CD4-positive, alpha-beta T cell (primary cell): ENCODE measurements around the gene DEPDC5. TPM values are rescaled to one million over a fixed set of nuclear protein-coding genes. Genes with fewer than 3 reads are reported as not detected.

Source experiments
- ATAC-seq: fragments of 200-7000 bp; cut with Tn5 transposase; one replicate; pipeline ENCODE4 v1.10.0; 2022; ENCODE audit warnings: mild to moderate bottlenecking; ENCODE audit not compliant: poor library complexity
- CTCF ChIA-PET: fragments of 350-600 bp; sonication (Branson Sonifier 250); formaldehyde crosslinking; loops from one replicate; lab custom pipeline; 2021; ENCODE audit warnings: antibody characterized with exemption, inconsistent platforms; lab: Charles Lee
- POLR2A ChIA-PET: fragments of 350-600 bp; sonication (Branson Sonifier 250); formaldehyde crosslinking; loops from one replicate; lab custom pipeline; 2021; ENCODE audit warnings: antibody characterized with exemption, inconsistent platforms; lab: Charles Lee
- DNase-seq, 14 experiments: peaks; one replicate each; pipeline ENCODE4 v3.0.0-alpha.2; 2013 to 2020; ENCODE audit warnings: mixed read lengths in 2 of 14
- H3K27ac ChIP-seq, 2 donors: one replicate each; pipeline versions ENCODE4 v1.5.1 to v1.7.0; 2013; ENCODE audit warnings: low read length in 2 of 2, low read depth in 1 of 2, mild to moderate bottlenecking in 1 of 2
- H3K27me3 ChIP-seq, 2 experiments: 1 replicate in 1 of 2; 2 replicates in 1 of 2; pipeline versions ENCODE4 v1.6.1 to v1.7.0; 2013; ENCODE audit warnings: low read length in 2 of 2, control low read depth in 1 of 2, mild to moderate bottlenecking in 1 of 2, moderate library complexity in 1 of 2; ENCODE audit not compliant: insufficient read depth in 2 of 2, control insufficient read depth in 1 of 2
- H3K36me3 ChIP-seq: one replicate; pipeline ENCODE4 v1.6.1; 2013; ENCODE audit warnings: low read length, control low read depth; ENCODE audit not compliant: insufficient read depth
- H3K4me1 ChIP-seq: one replicate; pipeline ENCODE4 v1.6.1; 2013; ENCODE audit warnings: low read length, control low read depth; ENCODE audit not compliant: insufficient read depth
- H3K4me3 ChIP-seq: one replicate; pipeline ENCODE4 v1.5.1; 2013; ENCODE audit warnings: mild to moderate bottlenecking, low read length, moderate library complexity
- H3K9me3 ChIP-seq, 2 experiments: 1 replicate in 1 of 2; 2 replicates in 1 of 2; pipeline versions ENCODE4 v1.6.1 to v1.7.0; 2013; ENCODE audit warnings: low read length in 2 of 2, mild to moderate bottlenecking in 2 of 2, control low read depth in 1 of 2, moderate library complexity in 1 of 2; ENCODE audit not compliant: control insufficient read depth in 1 of 2, insufficient read depth in 1 of 2
- H3K27ac Mint-ChIP-seq: one replicate; pipeline ENCODE4 v1.8.0; 2020; ENCODE audit warnings: mixed read lengths
- H3K27me3 Mint-ChIP-seq: one replicate; pipeline ENCODE4 v1.8.0; 2021; ENCODE audit warnings: mixed read lengths
- H3K36me3 Mint-ChIP-seq: one replicate; pipeline ENCODE4 v1.8.0; 2021; ENCODE audit warnings: low read depth, mixed read lengths
- H3K4me1 Mint-ChIP-seq: one replicate; pipeline ENCODE4 v1.8.0; 2021; ENCODE audit warnings: low read depth, mixed read lengths
- H3K4me3 Mint-ChIP-seq: one replicate; pipeline ENCODE4 v1.8.0; 2020; ENCODE audit warnings: mild to moderate bottlenecking, mixed read lengths
- H3K9me3 Mint-ChIP-seq: one replicate; pipeline ENCODE4 v1.8.0; 2020; ENCODE audit warnings: mixed read lengths
- intact Hi-C, 2 experiments: fragments of 100-400 bp; cut with DNase I in 1 of 2; cut with micrococcal nuclease in 1 of 2; formaldehyde crosslinking; loops; one replicate each; pipeline versions ENCODE4 v1.15.1 to v1.9.0; 2023 to 2025; cut with DNase I, micrococcal nuclease
- total RNA-seq, 174 experiments: library from RNA in 2 of 174; stranded (reverse) in 2 of 174; gene quantifications; one replicate each; pipeline ENCODE4 v1.2.3 and lab custom pipeline; 2021 to 2026
- TF ChIP-seq, protein P1 (sequence below): fragments of 200-600 bp; IDR thresholded peaks from one replicate; pipeline ENCODE4 v1.8.0; 2022; ENCODE audit warnings: antibody characterized with exemption, mild to moderate bottlenecking

The DEPDC5 gene
- total RNA-seq, 2 experiments from 2014 or later: 32.9 to 36.6 TPM

DNA sequence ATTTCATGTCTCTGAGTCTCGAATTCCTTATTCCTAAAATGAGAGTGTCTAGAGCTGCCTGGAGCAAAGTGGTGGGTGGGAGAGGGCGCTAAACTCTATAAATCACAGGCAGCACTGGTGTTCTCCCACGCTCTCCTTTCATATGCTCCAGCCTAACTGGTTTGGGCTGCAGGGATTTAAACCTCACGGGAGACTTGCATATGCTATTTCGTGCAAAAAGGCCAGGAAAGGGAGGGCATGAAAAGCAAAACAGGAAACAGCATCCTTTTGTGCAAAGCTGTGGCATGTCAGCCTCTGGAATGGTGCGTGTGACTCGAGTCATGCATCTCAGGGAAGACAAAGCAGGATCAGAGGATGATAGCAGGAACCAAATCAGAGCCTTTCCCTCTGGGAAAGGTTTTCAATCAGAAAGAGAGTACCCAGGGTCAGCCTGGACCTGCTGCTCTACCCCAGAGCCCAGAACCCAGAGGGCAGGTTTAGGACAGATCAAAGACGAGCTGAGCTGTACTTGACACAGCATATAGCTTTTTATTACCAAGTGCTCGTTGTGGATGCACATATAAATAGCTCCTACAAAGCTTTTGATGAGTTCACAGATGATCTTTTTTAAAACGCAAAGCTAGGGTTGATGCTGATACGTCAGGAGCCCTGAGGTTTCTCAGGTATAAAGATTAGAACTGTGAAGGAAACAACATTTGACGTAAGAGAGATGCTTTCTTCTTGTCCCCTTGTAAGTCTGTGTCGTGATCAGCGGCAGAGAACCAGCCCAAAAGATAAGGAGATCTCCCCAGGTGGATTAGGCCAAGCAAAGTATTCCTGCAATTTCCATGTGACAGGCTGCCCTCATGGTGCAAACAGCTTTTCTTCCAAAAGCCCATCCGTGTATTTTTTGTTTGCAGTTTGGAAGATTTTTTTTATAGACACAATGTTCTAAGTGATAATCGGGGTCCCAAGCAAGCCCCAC is 144.3 kb downstream of the DEPDC5 start:
- POLR2A ChIA-PET: no interaction called here
- H3K27ac Mint-ChIP-seq: no peak overlapping the region
- TF ChIP-seq, protein P1, sequence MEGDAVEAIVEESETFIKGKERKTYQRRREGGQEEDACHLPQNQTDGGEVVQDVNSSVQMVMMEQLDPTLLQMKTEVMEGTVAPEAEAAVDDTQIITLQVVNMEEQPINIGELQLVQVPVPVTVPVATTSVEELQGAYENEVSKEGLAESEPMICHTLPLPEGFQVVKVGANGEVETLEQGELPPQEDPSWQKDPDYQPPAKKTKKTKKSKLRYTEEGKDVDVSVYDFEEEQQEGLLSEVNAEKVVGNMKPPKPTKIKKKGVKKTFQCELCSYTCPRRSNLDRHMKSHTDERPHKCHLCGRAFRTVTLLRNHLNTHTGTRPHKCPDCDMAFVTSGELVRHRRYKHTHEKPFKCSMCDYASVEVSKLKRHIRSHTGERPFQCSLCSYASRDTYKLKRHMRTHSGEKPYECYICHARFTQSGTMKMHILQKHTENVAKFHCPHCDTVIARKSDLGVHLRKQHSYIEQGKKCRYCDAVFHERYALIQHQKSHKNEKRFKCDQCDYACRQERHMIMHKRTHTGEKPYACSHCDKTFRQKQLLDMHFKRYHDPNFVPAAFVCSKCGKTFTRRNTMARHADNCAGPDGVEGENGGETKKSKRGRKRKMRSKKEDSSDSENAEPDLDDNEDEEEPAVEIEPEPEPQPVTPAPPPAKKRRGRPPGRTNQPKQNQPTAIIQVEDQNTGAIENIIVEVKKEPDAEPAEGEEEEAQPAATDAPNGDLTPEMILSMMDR: no peak
- H3K4me3 Mint-ChIP-seq: no peak overlapping the region
- H3K9me3 Mint-ChIP-seq: no peaks in the 10 kb centered on the region
- no peak for ATAC-seq
- intact Hi-C loops: no loop called here
- no peak overlapping the region for H3K27ac ChIP-seq
- H3K27me3 Mint-ChIP-seq: no peaks in the 10 kb centered on the region
- no peak overlapping the region for H3K4me3 ChIP-seq
- peaks cover 52% of the 10 kb centered on the region for H3K36me3 ChIP-seq
- peaks cover 56% of the 10 kb centered on the region for H3K36me3 Mint-ChIP-seq
- H3K9me3 ChIP-seq: no peaks in the 10 kb centered on the region
- CTCF ChIA-PET: interaction anchor here (0.7 to 1.0 kb wide), 2 partner anchors 10 to 72 kb away, joined by 3 read pairs; no protein-coding TSS in a partner anchor
- no peaks in the 10 kb centered on the region for H3K27me3 ChIP-seq
- DNase-seq: no peak
- no peaks in the 10 kb centered on the region for H3K4me1 Mint-ChIP-seq
- H3K4me1 ChIP-seq: no peaks in the 10 kb centered on the region

DNA sequence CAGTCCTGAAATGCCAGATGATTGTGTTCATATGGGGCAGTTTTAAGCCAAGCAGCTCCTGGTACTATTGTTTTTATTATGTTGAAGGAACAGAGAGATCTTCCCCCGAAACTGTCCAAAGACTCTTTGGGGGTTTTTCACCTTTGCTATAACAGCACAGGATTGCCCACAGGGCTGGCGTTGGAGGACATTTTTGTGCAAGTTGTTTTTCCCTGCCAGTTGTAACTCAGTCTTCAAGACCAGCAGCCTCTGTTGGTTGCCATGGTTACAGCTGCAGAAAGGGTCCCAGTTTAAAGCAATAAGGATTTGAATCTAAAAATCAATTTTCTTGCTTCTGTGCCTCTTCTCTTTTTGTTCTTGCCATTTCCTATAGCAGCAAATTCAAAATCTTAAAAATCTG is 145.1 kb downstream of the DEPDC5 start:
- no peak for ATAC-seq
- CTCF ChIA-PET: no interaction called here

DNA sequence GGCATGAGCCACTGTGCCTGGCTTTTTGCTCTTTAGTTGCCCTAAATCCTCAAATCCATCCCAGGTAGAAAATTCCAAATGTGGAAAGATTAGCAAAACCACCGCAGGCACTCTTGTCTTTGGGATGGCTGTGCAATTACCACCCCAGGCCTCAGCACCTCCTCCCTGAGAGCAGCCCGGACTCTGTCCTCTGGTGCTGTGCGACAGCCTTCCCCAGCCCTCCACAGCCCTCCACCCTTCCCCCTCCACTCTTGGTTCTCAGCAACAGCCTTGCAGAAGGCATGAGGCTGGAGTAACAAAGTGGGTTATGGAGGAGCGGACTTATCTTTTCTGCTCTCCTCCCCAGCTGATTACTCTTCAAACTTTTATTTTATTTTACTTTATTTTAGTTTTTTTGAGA is 145.8 kb downstream of the DEPDC5 start:
- ChIA-PET POLR2A (no interaction called here), CTCF (interaction anchor here (0.6 kb wide), 1 partner anchor 10 kb away, joined by 3 read pairs; no protein-coding TSS in a partner anchor)
- H3K36me3 Mint-ChIP-seq: peaks cover 60% of the 10 kb centered on the region
- H3K9me3 ChIP-seq: no peaks in the 10 kb centered on the region
- H3K27me3 Mint-ChIP-seq: no peaks in the 10 kb centered on the region
- intact Hi-C loops: no loop called here
- H3K27ac Mint-ChIP-seq: no peak overlapping the region
- no peak overlapping the region for H3K4me3 ChIP-seq
- ATAC-seq (no peak), DNase-seq (no peak)
- H3K27ac ChIP-seq: no peak overlapping the region
- H3K9me3 Mint-ChIP-seq: no peaks in the 10 kb centered on the region
- no peaks in the 10 kb centered on the region for H3K4me1 Mint-ChIP-seq
- no peaks in the 10 kb centered on the region for H3K27me3 ChIP-seq
- H3K36me3 ChIP-seq: peaks cover 42% of the 10 kb centered on the region
- no peak overlapping the region for H3K4me3 Mint-ChIP-seq
- H3K4me1 ChIP-seq: no peaks in the 10 kb centered on the region
- TF ChIP-seq, protein P1: no peak

More for the DNA sequence above, 145.1 kb downstream of the DEPDC5 start:
- Mint-ChIP-seq H3K27ac (no peak overlapping the region), H3K4me3 (no peak overlapping the region), H3K36me3 (peaks cover 55% of the 10 kb centered on the region), H3K27me3 (no peaks in the 10 kb centered on the region), H3K9me3 (no peaks in the 10 kb centered on the region), H3K4me1 (no peaks in the 10 kb centered on the region)
- POLR2A ChIA-PET: no interaction called here
- Histone ChIP-seq H3K4me3 (no peak overlapping the region), H3K9me3 (no peaks in the 10 kb centered on the region), H3K27ac (no peak overlapping the region), H3K27me3 (no peaks in the 10 kb centered on the region), H3K4me1 (no peaks in the 10 kb centered on the region), H3K36me3 (peaks cover 44% of the 10 kb centered on the region)
- intact Hi-C loops: no loop called here
- TF ChIP-seq, protein P1: no peak
- DNase-seq: no peak
